ENCODE data around the gene CDSN. TPM values are rescaled to one million over a fixed set of nuclear protein-coding genes. Genes with fewer than 3 reads are reported as not detected.
A peak's percentile ranks its signal among the peaks of the same experiment; 100 is the strongest.

Gene CDSN
- total RNA-seq, 6 experiments from 2014 or later = not detected

GRCh38 chr6:31131595-31131994, 11.3 kb upstream of the CDSN start:
- Histone ChIP-seq H3K27ac (no peak overlapping the region), H3K9me3 (no peaks in the 10 kb centered on the region), H3K4me3 (no peak overlapping the region), H3K4me1 (no peaks in the 10 kb centered on the region), H3K36me3 (no peaks in the 10 kb centered on the region), H3K27me3 (no peaks in the 10 kb centered on the region)
- no peak for TF ChIP-seq POLR2A (IDR thresholded peaks at IDR 0.05)
- ATAC-seq = no peak
- no peak for DNase-seq
- WGBS (ENCODE audit: insufficient coverage, low coverage, low lambda C conversion rate, missing lambda C conversion rate) = 84% methylated on average over 3 of the region's 3 CpGs
- intact Hi-C loops (cut with DNase I) = loop anchor here in 1 of 2 donors (10.0 kb wide), 1 partner anchor 243 kb away; no protein-coding TSS in a partner anchor

GRCh38 chr6:31130751-31131150, 10.5 kb upstream of the CDSN start:
- no peak for TF ChIP-seq CTCF (IDR thresholded peaks at IDR 0.05)
- TF ChIP-seq POLR2A (IDR thresholded peaks at IDR 0.05) = no peak
- no peaks in the 10 kb centered on the region for H3K9me3 ChIP-seq
- ATAC-seq (no peak), DNase-seq (no peak)
- intact Hi-C loops (cut with DNase I) = loop anchor here in 1 of 2 donors (10.0 kb wide), 1 partner anchor 244 kb away; no protein-coding TSS in a partner anchor
- no peaks in the 10 kb centered on the region for H3K27me3 ChIP-seq
- no peak overlapping the region for H3K4me3 ChIP-seq
- H3K4me1 ChIP-seq = no peaks in the 10 kb centered on the region
- no peaks in the 10 kb centered on the region for H3K36me3 ChIP-seq
- no peak overlapping the region for H3K27ac ChIP-seq
- WGBS (ENCODE audit: insufficient coverage, low coverage, low lambda C conversion rate, missing lambda C conversion rate) = 69% methylated on average over 3 of the region's 3 CpGs

GRCh38 chr6:31129130-31129529, 8.9 kb upstream of the CDSN start:
- intact Hi-C loops (cut with DNase I) = no loop called here
- Histone ChIP-seq H3K4me1 (no peaks in the 10 kb centered on the region), H3K9me3 (no peaks in the 10 kb centered on the region), H3K36me3 (no peaks in the 10 kb centered on the region), H3K27ac (no peak overlapping the region), H3K27me3 (no peaks in the 10 kb centered on the region), H3K4me3 (no peak overlapping the region)
- no peak for ATAC-seq
- no peak for TF ChIP-seq POLR2A (IDR thresholded peaks at IDR 0.05)
- TF ChIP-seq CTCF (IDR thresholded peaks at IDR 0.05) = no peak
- 26% methylated on average over 4 of the region's 4 CpGs for WGBS (ENCODE audit: insufficient coverage, low coverage, low lambda C conversion rate, missing lambda C conversion rate)
- no peak for DNase-seq

- peak; percentile 81 to 89 (median 82) for ATAC-seq
- H3K27me3 ChIP-seq = no peaks in the 10 kb centered on the region
- no peak overlapping the region for H3K4me3 ChIP-seq
- intact Hi-C loops (cut with DNase I) = no loop called here
- H3K4me1 ChIP-seq = no peaks in the 10 kb centered on the region
- H3K27ac ChIP-seq = no peak overlapping the region
- no peaks in the 10 kb centered on the region for H3K9me3 ChIP-seq
- TF ChIP-seq CTCF (IDR thresholded peaks at IDR 0.05) = peak; percentile 54 to 89 (median 83)
- no peak for TF ChIP-seq POLR2A (IDR thresholded peaks at IDR 0.05)
- WGBS (ENCODE audit: insufficient coverage, low coverage, low lambda C conversion rate, missing lambda C conversion rate) = under 1% methylated on average over 8 of the region's 8 CpGs
- H3K36me3 ChIP-seq = no peaks in the 10 kb centered on the region
- peak in 2 of 3 donors; percentile 64 for DNase-seq
Observed at GRCh38 chr6:31128093-31128676, 7.9 kb upstream of the CDSN start.

GRCh38 chr6:31126396-31127175, 6.3 kb upstream of the CDSN start:
- Histone ChIP-seq H3K4me1 (no peaks in the 10 kb centered on the region), H3K27me3 (no peaks in the 10 kb centered on the region), H3K27ac (no peak overlapping the region), H3K36me3 (no peaks in the 10 kb centered on the region), H3K9me3 (no peaks in the 10 kb centered on the region), H3K4me3 (no peak overlapping the region)
- WGBS (ENCODE audit: insufficient coverage, low coverage, low lambda C conversion rate, missing lambda C conversion rate) = 59% methylated on average over 11 of the region's 16 CpGs
- DNase-seq (no peak), ATAC-seq (no peak)
- intact Hi-C loops (cut with DNase I) = no loop called here
- TF ChIP-seq POLR2A (IDR thresholded peaks at IDR 0.05) (no peak), CTCF (IDR thresholded peaks at IDR 0.05) (no peak)
